OCI-LY1 (cell line): ENCODE data around the gene TRNP1.
"Not testable (repeated sequence)": the region's sequence is repeated elsewhere in the genome, so short reads cannot be mapped to it uniquely, and the experiment has no call there.

ENCODE experiments used
- H2AFZ ChIP-seq: fragments of 200-600 bp; sonication (generic), shearing (Covaris generic); 2 replicates; pipeline ENCODE4 v1.6.0; 2014; ENCODE audit warnings: antibody characterized with exemption, mild to moderate bottlenecking, low read length
- H3F3A ChIP-seq: fragments of 200-600 bp; sonication (generic), shearing (Covaris generic); 2 replicates; pipeline ENCODE4 v1.6.0; 2014; ENCODE audit warnings: mild to moderate bottlenecking, antibody characterized with exemption, low read length, moderate library complexity; ENCODE audit not compliant: insufficient read depth
- H3K27ac ChIP-seq: fragments of 200-600 bp; sonication (generic); 2 replicates; pipeline ENCODE4 v1.5.1; 2014; ENCODE audit warnings: low read length, mixed run types, mild to moderate bottlenecking, low read depth; ENCODE audit not compliant: poor library complexity, severe bottlenecking
- H3K27me3 ChIP-seq: fragments of 200-600 bp; sonication (generic); 2 replicates; pipeline ENCODE4 v1.6.0; 2014; ENCODE audit warnings: antibody characterized with exemption, mild to moderate bottlenecking, low read length, moderate library complexity; ENCODE audit not compliant: insufficient read depth
- H3K36me3 ChIP-seq: fragments of 200-600 bp; sonication (generic); 2 replicates; pipeline ENCODE4 v1.6.1; 2014; ENCODE audit warnings: mild to moderate bottlenecking, antibody characterized with exemption, low read length, moderate library complexity, mixed read lengths; ENCODE audit not compliant: insufficient read depth
- H3K4me1 ChIP-seq: fragments of 200-600 bp; sonication (generic); 2 replicates; pipeline ENCODE4 v1.5.1; 2014; ENCODE audit warnings: mild to moderate bottlenecking, low read length, moderate library complexity; ENCODE audit not compliant: insufficient read depth, severe bottlenecking
- H3K4me2 ChIP-seq: fragments of 200-600 bp; sonication (generic), shearing (Covaris generic); 2 replicates; pipeline ENCODE4 v1.6.1; 2014; ENCODE audit warnings: low read length
- H3K4me3 ChIP-seq: fragments of 200-600 bp; sonication (generic); 2 replicates; pipeline ENCODE4 v1.5.1; 2014; ENCODE audit warnings: low read length, low read depth, mild to moderate bottlenecking, mixed read lengths; ENCODE audit not compliant: poor library complexity, severe bottlenecking
- H3K79me2 ChIP-seq: fragments of 200-600 bp; shearing (Covaris generic); 2 replicates; pipeline ENCODE4 v1.6.1; 2016; ENCODE audit warnings: mixed run types, low read length, mixed read lengths; ENCODE audit not compliant: insufficient read depth
- H3K9ac ChIP-seq: fragments of 200-600 bp; sonication (generic), shearing (Covaris generic); 2 replicates; pipeline ENCODE4 v1.6.1; 2014; ENCODE audit warnings: mild to moderate bottlenecking, low read length, mixed read lengths
- H3K9me2 ChIP-seq: fragments of 200-600 bp; sonication (generic), shearing (Covaris generic); 2 replicates; pipeline ENCODE4 v1.6.1; 2014; ENCODE audit warnings: low read depth, mild to moderate bottlenecking, low read length, mixed read lengths
- H3K9me3 ChIP-seq: fragments of 200-600 bp; shearing (Covaris generic); 2 replicates; pipeline ENCODE4 v1.6.1; 2014; ENCODE audit warnings: low read length, mixed read lengths
- H4K20me1 ChIP-seq: fragments of 200-600 bp; sonication (generic), shearing (Covaris generic); 2 replicates; pipeline ENCODE4 v1.6.0; 2016; ENCODE audit warnings: mild to moderate bottlenecking, low read length; ENCODE audit not compliant: insufficient read depth
- EZH2 ChIP-seq: fragments of 200-600 bp; sonication (generic), shearing (Covaris generic); IDR thresholded peaks from 2 replicates; pipeline ENCODE4 v1.8.0; 2017; ENCODE audit warnings: borderline replicate concordance, mixed run types, mild to moderate bottlenecking, antibody characterized with exemption, low read length, moderate library complexity, mixed read lengths
- TF ChIP-seq, protein P1 (sequence below): fragments of 200-600 bp; sonication (generic), shearing (Covaris generic); IDR thresholded peaks from 2 replicates; pipeline ENCODE4 v1.5.1; 2017; ENCODE audit warnings: mild to moderate bottlenecking, antibody characterized with exemption, low read length, moderate library complexity, mixed read lengths

Gene TRNP1

DNA sequence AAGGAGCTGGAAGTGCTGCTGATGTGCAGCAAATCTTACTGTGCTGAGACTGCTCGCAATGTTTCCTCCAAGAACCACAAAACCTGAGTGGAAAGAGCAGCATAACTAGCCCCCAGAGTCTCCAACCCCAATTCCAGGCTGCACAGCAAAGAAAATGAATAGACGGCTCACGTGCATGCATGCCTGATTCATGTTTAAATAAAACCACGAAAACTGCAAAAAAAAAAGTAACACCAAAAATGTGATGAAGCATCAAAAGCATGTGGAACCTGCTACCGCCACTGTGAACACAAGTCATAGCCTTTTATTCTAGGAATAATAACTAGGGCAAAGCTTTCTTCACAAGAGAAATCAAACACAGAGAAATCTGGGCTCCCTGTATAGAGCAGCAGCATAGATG is 9.6 kb upstream of the TRNP1 start:
- Histone ChIP-seq H3K9me3 (no peaks in the 10 kb centered on the region), H3K4me2 (no peak overlapping the region), H3K36me3 (no peaks in the 10 kb centered on the region), H3K27me3 (no peaks in the 10 kb centered on the region), H4K20me1 (no peaks in the 10 kb centered on the region), H3K79me2 (no peaks in the 10 kb centered on the region), H3K9ac (no peak overlapping the region), H3K9me2 (no peaks in the 10 kb centered on the region), H3K4me3 (no peak overlapping the region), H3F3A (no peaks in the 10 kb centered on the region), H3K27ac (no peak overlapping the region), H2AFZ (no peak overlapping the region), H3K4me1 (no peaks in the 10 kb centered on the region)
- TF ChIP-seq, protein P1, sequence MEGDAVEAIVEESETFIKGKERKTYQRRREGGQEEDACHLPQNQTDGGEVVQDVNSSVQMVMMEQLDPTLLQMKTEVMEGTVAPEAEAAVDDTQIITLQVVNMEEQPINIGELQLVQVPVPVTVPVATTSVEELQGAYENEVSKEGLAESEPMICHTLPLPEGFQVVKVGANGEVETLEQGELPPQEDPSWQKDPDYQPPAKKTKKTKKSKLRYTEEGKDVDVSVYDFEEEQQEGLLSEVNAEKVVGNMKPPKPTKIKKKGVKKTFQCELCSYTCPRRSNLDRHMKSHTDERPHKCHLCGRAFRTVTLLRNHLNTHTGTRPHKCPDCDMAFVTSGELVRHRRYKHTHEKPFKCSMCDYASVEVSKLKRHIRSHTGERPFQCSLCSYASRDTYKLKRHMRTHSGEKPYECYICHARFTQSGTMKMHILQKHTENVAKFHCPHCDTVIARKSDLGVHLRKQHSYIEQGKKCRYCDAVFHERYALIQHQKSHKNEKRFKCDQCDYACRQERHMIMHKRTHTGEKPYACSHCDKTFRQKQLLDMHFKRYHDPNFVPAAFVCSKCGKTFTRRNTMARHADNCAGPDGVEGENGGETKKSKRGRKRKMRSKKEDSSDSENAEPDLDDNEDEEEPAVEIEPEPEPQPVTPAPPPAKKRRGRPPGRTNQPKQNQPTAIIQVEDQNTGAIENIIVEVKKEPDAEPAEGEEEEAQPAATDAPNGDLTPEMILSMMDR, result no peak
- TF ChIP-seq EZH2, result no peak

DNA sequence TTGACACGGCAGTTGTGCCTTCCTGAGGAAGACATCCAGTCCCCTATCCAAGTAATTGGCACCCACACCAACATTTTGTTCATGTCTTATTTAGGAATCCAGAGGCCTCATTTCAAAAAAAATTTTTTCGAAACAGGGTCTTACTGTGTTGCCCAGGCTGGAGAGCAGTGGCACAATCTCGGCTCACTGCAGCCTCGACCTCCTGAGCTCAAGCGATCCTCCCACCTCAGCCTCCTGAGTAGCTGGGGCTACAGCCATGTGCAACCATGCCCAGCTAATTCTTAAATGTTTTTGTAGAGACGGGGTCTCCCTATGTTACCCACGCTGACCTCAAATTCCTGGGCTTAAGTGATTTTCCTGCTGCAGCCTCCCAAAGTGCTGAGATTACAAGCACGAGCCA is 9.2 kb upstream of the TRNP1 start:
- no peak overlapping the region for H3K4me3 ChIP-seq
- H2AFZ ChIP-seq, result no peak overlapping the region
- no peaks in the 10 kb centered on the region for H3K27me3 ChIP-seq
- H3K4me2 ChIP-seq, result no peak overlapping the region
- no peaks in the 10 kb centered on the region for H4K20me1 ChIP-seq
- H3K9me3 ChIP-seq, result no peaks in the 10 kb centered on the region
- no peak overlapping the region for H3K27ac ChIP-seq
- H3K36me3 ChIP-seq, result no peaks in the 10 kb centered on the region
- H3K9me2 ChIP-seq, result no peaks in the 10 kb centered on the region
- no peaks in the 10 kb centered on the region for H3K79me2 ChIP-seq
- no peaks in the 10 kb centered on the region for H3F3A ChIP-seq
- no peak overlapping the region for H3K9ac ChIP-seq
- no peak for TF ChIP-seq EZH2
- TF ChIP-seq, protein P1, result no peak
- no peaks in the 10 kb centered on the region for H3K4me1 ChIP-seq

GRCh38 chr1:26986658-26987057 is 6.8 kb upstream of the TRNP1 start:
- Histone ChIP-seq H3K27me3 (peaks cover 6% of the 10 kb centered on the region), H3F3A (no peaks in the 10 kb centered on the region), H3K4me3 (no peak overlapping the region), H3K9me3 (no peaks in the 10 kb centered on the region), H3K4me2 (no peak overlapping the region), H3K4me1 (no peaks in the 10 kb centered on the region), H2AFZ (no peak overlapping the region), H3K36me3 (no peaks in the 10 kb centered on the region), H3K79me2 (no peaks in the 10 kb centered on the region), H4K20me1 (no peaks in the 10 kb centered on the region), H3K9me2 (no peaks in the 10 kb centered on the region), H3K9ac (no peak overlapping the region), H3K27ac (no peak overlapping the region)
- no peak for TF ChIP-seq EZH2
- TF ChIP-seq, protein P1, result no peak

DNA sequence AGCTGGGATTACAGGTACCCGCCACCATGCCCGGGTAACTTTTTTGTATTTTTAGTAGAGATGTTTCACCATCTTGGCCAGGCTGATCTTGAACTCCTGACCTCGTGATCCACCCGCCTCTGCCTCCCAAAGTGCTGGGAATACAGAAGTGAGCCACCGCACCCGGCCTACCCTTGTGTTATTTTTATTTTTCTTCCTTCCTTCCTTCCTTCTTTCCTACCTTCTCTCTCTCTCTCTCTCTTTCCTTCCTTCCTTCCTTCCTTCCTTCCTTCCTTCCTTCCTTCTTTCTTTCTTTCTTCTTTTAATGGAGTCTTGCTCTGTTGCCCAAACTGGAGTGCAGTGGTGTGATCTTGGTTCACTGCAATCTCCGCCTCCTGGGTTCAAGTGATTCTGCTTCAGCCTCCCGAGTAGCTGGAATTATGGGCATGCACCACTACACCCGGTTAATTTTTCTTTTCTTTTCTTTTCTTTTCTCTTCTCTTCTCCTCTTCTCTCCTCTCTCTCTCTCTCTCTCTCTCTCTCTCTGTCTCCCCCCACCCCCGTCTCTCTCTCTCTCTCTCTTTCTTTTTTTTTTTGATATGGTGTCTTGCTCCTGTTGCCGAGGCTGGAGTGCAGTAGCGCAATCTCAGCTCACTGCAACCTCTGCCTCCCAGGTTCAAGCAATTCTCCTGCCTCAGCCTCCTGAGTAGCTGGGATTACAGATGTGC is 3.9 kb upstream of the TRNP1 start:
- not testable (repeated sequence) for H3K4me1 ChIP-seq, H4K20me1 ChIP-seq, H3K36me3 ChIP-seq, H3K9ac ChIP-seq, H3F3A ChIP-seq, H3K79me2 ChIP-seq, H3K4me2 ChIP-seq, H3K27me3 ChIP-seq, H3K4me3 ChIP-seq, H3K9me2 ChIP-seq, H3K27ac ChIP-seq, H3K9me3 ChIP-seq, H2AFZ ChIP-seq
